HG03039 (cell line): ENCODE results near the gene FRMD5.

ENCODE experiments used
- ATAC-seq: cut with Tn5 transposase; IDR thresholded peaks from one replicate; pipeline ENCODE4 v1.9.1; 2021; ENCODE audit warnings: mild to moderate bottlenecking, moderate library complexity; ENCODE audit not compliant: unreplicated experiment

The FRMD5 gene

GRCh38 chr15:43981576-43981975 is 213.5 kb downstream of the FRMD5 start:
- no peak for ATAC-seq

- ATAC-seq: no peak
These were observed 217.8 kb downstream of the FRMD5 start for GRCh38 chr15:43977072-43977884.

- ATAC-seq: no peak
These were observed 219.3 kb downstream of the FRMD5 start for GRCh38 chr15:43975770-43976169.

- no peak for ATAC-seq
These were observed 219.7 kb downstream of the FRMD5 start for GRCh38 chr15:43975326-43975725.

- no peak for ATAC-seq
These were observed 220.2 kb downstream of the FRMD5 start for GRCh38 chr15:43974852-43975251.

GRCh38 chr15:43969802-43970375 is 225.2 kb downstream of the FRMD5 start:
- ATAC-seq: no peak

GRCh38 chr15:43968551-43968950 is 226.5 kb downstream of the FRMD5 start:
- no peak for ATAC-seq

GRCh38 chr15:43966646-43967045 is 228.4 kb downstream of the FRMD5 start:
- ATAC-seq: no peak

- no peak for ATAC-seq
These were observed 236.2 kb downstream of the FRMD5 start for GRCh38 chr15:43958861-43959330.

GRCh38 chr15:43957724-43958123 is 237.3 kb downstream of the FRMD5 start:
- ATAC-seq: no peak

- no peak for ATAC-seq
These were observed 239.9 kb downstream of the FRMD5 start for GRCh38 chr15:43955140-43955539.

GRCh38 chr15:43954181-43954621 is 240.9 kb downstream of the FRMD5 start:
- ATAC-seq: no peak

GRCh38 chr15:43953402-43953801 is 241.7 kb downstream of the FRMD5 start:
- ATAC-seq: no peak

- no peak for ATAC-seq
These were observed 244.5 kb downstream of the FRMD5 start for GRCh38 chr15:43950531-43950930.

GRCh38 chr15:43948691-43949325 is 246.3 kb downstream of the FRMD5 start:
- ATAC-seq: peak; percentile 77

GRCh38 chr15:43943511-43943910 is 251.6 kb downstream of the FRMD5 start:
- no peak for ATAC-seq

GRCh38 chr15:43942194-43942593 is 252.9 kb downstream of the FRMD5 start:
- no peak for ATAC-seq

GRCh38 chr15:43941555-43941954 is 253.5 kb downstream of the FRMD5 start:
- no peak for ATAC-seq

- ATAC-seq: no peak
These were observed 254.0 kb downstream of the FRMD5 start for GRCh38 chr15:43941071-43941470.

- ATAC-seq: no peak
These were observed 256.0 kb downstream of the FRMD5 start for GRCh38 chr15:43939070-43939469.

- no peak for ATAC-seq
These were observed 260.6 kb downstream of the FRMD5 start for GRCh38 chr15:43934480-43934879.

GRCh38 chr15:43932907-43933306 is 262.2 kb downstream of the FRMD5 start:
- ATAC-seq: no peak
